GM12878 (cell line): ENCODE results near the gene SOCS1. TPM values are rescaled to one million over a fixed set of nuclear protein-coding genes. Genes with fewer than 3 reads are reported as not detected.

ENCODE experiments used
- BRCA1 ChIP-seq: IDR thresholded peaks from 2 replicates; pipeline ENCODE4 v1.6.1; 2011; ENCODE audit warnings: low read depth, low read length, improper control_type of control experiment
- CBFB ChIP-seq: IDR thresholded peaks from 2 replicates; pipeline ENCODE4 v1.6.1; 2016; ENCODE audit warnings: antibody characterized with exemption, low read depth
- CEBPB ChIP-seq, 2 experiments: fragments of 150-350 bp in 1 of 2; IDR thresholded peaks; 2 replicates each; pipeline ENCODE4 v1.6.1; 2012 to 2014; ENCODE audit warnings: low read depth in 2 of 2, low read length in 2 of 2, borderline replicate concordance in 1 of 2, inconsistent platforms in 1 of 2
- CHD4 ChIP-seq: fragments of 200-600 bp; sonication (generic); IDR thresholded peaks from 2 replicates; pipeline ENCODE4 v1.6.1; 2016; ENCODE audit warnings: mild to moderate bottlenecking
- EZH2 ChIP-seq: IDR thresholded peaks from 2 replicates; pipeline ENCODE4 v1.6.1; 2012; ENCODE audit warnings: low read depth, mild to moderate bottlenecking, control low read depth, inconsistent platforms, low read length, borderline replicate concordance; ENCODE audit not compliant: control insufficient read depth
- JUND ChIP-seq: IDR thresholded peaks from 2 replicates; pipeline ENCODE4 v1.6.1; 2012; ENCODE audit warnings: low read depth, mild to moderate bottlenecking, low read length, improper control_type of control experiment, moderate library complexity
- KAT2A ChIP-seq: conservative IDR thresholded peaks from 2 replicates; pipeline ENCODE4 v1.6.1; 2011; ENCODE audit warnings: low read depth, low read length; ENCODE audit not compliant: control insufficient read depth
- MEF2A ChIP-seq: IDR thresholded peaks from 2 replicates; pipeline ENCODE4 v1.6.1; 2011; ENCODE audit warnings: low read depth, mild to moderate bottlenecking, low read length, moderate library complexity; ENCODE audit not compliant: insufficient read depth
- MYC ChIP-seq: IDR thresholded peaks from 2 replicates; pipeline ENCODE4 v1.6.1; 2011; ENCODE audit warnings: mild to moderate bottlenecking, low read length, moderate library complexity, inconsistent platforms; ENCODE audit not compliant: insufficient read depth, insufficient replicate concordance, insufficient read length, severe bottlenecking
- NRF1 ChIP-seq: conservative IDR thresholded peaks from 2 replicates; pipeline ENCODE4 v1.6.1; 2011; ENCODE audit warnings: mild to moderate bottlenecking, low read depth, low read length, improper control_type of control experiment
- RUNX3 ChIP-seq: IDR thresholded peaks from 2 replicates; pipeline ENCODE4 v1.6.1; 2012; ENCODE audit warnings: low read length, inconsistent platforms
- SIX5 ChIP-seq: IDR thresholded peaks from 2 replicates; pipeline ENCODE4 v1.6.1; 2011; ENCODE audit warnings: mild to moderate bottlenecking, low read depth, low read length, moderate library complexity; ENCODE audit not compliant: severe bottlenecking
- SMC3 ChIP-seq: IDR thresholded peaks from 2 replicates; pipeline ENCODE4 v1.6.1; 2011; ENCODE audit warnings: low read length, improper control_type of control experiment, borderline replicate concordance
- ZNF274 ChIP-seq: IDR thresholded peaks from one replicate; pipeline ENCODE4 v1.8.0; 2011; ENCODE audit not compliant: insufficient read length, insufficient read depth
- polyA plus RNA-seq, 11 experiments: library from polyadenylated mRNA; depleted of rRNA in 4 of 11; unstranded in 6 of 11; stranded (reverse) in 5 of 11; fragments of >200 nt; fragmentation: Nextera tagmentation in 4 of 11; fragmentation: Illumina TruSeq in 1 of 11; extraction: Ambion mirVana in 4 of 11; extraction: Trizol in 1 of 11; gene quantifications; 1 replicate in 1 of 11; 2 replicates in 10 of 11; pipeline versions ENCODE4 v1.2.1 to v1.2.3, GENCODE V29; 2011 to 2016; ENCODE audit warnings: inconsistent platforms in 2 of 11, missing spikeins in 2 of 11, low read depth in 1 of 11
- total RNA-seq, 4 experiments: library from RNA; depleted of rRNA in 3 of 4; stranded (reverse); fragments of >200 nt in 3 of 4; fragmentation: Illumina TruSeq in 1 of 4; extraction: Trizol in 1 of 4; gene quantifications; 2 replicates each; pipeline versions ENCODE4 v1.2.1 to v1.2.3, GENCODE V29; 2013 to 2021
- TF ChIP-seq, protein P1 (sequence below), 3 experiments: IDR thresholded peaks in 2 of 3; conservative IDR thresholded peaks in 1 of 3; 2 replicates each; pipeline ENCODE4 v1.5.1; 2011; ENCODE audit warnings: low read depth in 3 of 3, low read length in 3 of 3, mild to moderate bottlenecking in 3 of 3, control low read depth in 2 of 3, moderate library complexity in 2 of 3, inconsistent platforms in 1 of 3, mixed read lengths in 1 of 3; ENCODE audit not compliant: control insufficient read depth in 2 of 3, insufficient read depth in 1 of 3; ENCODE audit errors: extremely low read depth in 1 of 3
- TF ChIP-seq, protein P2 (sequence below): IDR thresholded peaks from 2 replicates; pipeline ENCODE4 v1.6.1; 2012; ENCODE audit warnings: low read depth, low read length, improper control_type of control experiment
- TF ChIP-seq, protein P3 (sequence below): fragments of 450-650 bp; IDR thresholded peaks from 2 replicates; pipeline ENCODE4 v1.6.1; 2016; ENCODE audit warnings: mild to moderate bottlenecking
- TF ChIP-seq, protein P4 (sequence below): fragments of 450-650 bp; IDR thresholded peaks from 2 replicates; pipeline ENCODE4 v1.6.1; 2016; ENCODE audit warnings: mild to moderate bottlenecking
- TF ChIP-seq, protein P5 (sequence below): fragments of 450-650 bp; IDR thresholded peaks from 2 replicates; pipeline ENCODE4 v1.6.1; 2017; ENCODE audit warnings: antibody characterized with exemption, mild to moderate bottlenecking, moderate library complexity

Gene SOCS1
- total and polyA plus RNA-seq, 10 of the 15 experiments (the other 5 are each of a cell fraction or from before 2014, with no cell fraction given): 0.42 to 39.8 (median 11.2) TPM

DNA sequence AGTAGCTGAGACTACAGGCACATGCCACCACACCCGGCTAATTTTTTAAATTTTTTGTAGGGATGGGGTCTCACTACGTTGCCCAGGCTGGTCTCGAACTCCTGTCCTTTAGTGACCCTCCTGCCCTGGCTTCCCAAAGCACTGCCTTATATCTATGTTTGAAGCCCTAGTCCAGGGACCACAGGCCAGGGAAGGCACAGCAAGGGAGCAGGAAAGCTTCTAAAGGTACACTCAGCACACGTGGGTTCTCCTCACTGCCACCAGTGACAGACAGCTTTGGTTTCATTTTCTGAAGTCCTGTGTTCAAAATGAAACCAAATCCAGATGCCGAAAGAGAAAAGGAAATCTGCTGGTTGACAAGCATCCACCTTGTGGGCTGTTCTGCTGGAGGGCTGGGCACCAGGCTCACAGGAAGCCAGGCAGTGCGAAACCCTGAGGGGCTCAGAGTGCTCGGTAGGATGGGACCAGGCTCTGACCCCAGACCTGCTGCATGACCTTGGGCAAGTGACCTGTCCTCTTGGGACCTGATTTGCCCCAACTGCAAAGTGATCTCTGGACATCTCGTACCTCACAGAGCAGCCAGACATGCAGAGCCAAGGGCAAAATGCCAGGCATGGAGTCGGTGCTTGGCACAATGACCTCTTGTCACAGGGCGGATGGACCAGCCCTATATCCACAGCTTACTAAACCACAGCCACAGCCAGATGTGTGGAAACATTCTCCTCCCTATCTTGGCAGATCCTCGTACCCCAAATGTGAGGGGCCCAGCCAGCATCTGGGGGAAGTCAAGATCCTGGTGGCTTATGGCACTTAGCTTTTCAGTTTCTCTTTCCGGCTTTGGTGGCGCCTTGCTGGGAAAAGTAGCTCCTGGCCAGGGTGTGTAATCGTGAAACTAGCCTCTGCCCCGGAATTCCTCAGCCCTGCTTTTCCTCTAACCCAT is 2.8 kb upstream of the SOCS1 start (continued):
- TF ChIP-seq, protein P1, sequence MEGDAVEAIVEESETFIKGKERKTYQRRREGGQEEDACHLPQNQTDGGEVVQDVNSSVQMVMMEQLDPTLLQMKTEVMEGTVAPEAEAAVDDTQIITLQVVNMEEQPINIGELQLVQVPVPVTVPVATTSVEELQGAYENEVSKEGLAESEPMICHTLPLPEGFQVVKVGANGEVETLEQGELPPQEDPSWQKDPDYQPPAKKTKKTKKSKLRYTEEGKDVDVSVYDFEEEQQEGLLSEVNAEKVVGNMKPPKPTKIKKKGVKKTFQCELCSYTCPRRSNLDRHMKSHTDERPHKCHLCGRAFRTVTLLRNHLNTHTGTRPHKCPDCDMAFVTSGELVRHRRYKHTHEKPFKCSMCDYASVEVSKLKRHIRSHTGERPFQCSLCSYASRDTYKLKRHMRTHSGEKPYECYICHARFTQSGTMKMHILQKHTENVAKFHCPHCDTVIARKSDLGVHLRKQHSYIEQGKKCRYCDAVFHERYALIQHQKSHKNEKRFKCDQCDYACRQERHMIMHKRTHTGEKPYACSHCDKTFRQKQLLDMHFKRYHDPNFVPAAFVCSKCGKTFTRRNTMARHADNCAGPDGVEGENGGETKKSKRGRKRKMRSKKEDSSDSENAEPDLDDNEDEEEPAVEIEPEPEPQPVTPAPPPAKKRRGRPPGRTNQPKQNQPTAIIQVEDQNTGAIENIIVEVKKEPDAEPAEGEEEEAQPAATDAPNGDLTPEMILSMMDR (IDR thresholded peaks at IDR 0.05 in 2 of 3, conservative IDR thresholded peaks at IDR 0.05 in 1 of 3; ENCODE audit: control insufficient read depth in 2 of 3, extremely low read depth in 1 of 3, insufficient read depth in 1 of 3, low read depth in 3 of 3, low read length in 3 of 3): no peak
- TF ChIP-seq CBFB (no peak), SMC3 (no peak), EZH2 (no peak), JUND (no peak), MYC (no peak), MEF2A (no peak), CEBPB (IDR thresholded peaks at IDR 0.05; ENCODE audit: borderline replicate concordance in 1 of 2, low read depth in 2 of 2, low read length in 2 of 2) (no peak), CHD4 (no peak), BRCA1 (no peak), NRF1 (no peak), KAT2A (no peak), RUNX3 (no peak), ZNF274 (no peak), SIX5 (no peak)
- TF ChIP-seq, protein P2, sequence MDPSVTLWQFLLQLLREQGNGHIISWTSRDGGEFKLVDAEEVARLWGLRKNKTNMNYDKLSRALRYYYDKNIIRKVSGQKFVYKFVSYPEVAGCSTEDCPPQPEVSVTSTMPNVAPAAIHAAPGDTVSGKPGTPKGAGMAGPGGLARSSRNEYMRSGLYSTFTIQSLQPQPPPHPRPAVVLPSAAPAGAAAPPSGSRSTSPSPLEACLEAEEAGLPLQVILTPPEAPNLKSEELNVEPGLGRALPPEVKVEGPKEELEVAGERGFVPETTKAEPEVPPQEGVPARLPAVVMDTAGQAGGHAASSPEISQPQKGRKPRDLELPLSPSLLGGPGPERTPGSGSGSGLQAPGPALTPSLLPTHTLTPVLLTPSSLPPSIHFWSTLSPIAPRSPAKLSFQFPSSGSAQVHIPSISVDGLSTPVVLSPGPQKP: no peak
- TF ChIP-seq, protein P3, sequence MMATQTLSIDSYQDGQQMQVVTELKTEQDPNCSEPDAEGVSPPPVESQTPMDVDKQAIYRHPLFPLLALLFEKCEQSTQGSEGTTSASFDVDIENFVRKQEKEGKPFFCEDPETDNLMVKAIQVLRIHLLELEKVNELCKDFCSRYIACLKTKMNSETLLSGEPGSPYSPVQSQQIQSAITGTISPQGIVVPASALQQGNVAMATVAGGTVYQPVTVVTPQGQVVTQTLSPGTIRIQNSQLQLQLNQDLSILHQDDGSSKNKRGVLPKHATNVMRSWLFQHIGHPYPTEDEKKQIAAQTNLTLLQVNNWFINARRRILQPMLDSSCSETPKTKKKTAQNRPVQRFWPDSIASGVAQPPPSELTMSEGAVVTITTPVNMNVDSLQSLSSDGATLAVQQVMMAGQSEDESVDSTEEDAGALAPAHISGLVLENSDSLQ: peak; percentile 95
- TF ChIP-seq, protein P4, sequence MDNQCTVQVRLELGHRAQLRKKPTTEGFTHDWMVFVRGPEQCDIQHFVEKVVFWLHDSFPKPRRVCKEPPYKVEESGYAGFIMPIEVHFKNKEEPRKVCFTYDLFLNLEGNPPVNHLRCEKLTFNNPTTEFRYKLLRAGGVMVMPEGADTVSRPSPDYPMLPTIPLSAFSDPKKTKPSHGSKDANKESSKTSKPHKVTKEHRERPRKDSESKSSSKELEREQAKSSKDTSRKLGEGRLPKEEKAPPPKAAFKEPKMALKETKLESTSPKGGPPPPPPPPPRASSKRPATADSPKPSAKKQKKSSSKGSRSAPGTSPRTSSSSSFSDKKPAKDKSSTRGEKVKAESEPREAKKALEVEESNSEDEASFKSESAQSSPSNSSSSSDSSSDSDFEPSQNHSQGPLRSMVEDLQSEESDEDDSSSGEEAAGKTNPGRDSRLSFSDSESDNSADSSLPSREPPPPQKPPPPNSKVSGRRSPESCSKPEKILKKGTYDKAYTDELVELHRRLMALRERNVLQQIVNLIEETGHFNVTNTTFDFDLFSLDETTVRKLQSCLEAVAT: peak; percentile 19; the same call in 1 of the 2 replicates
- TF ChIP-seq, protein P5, sequence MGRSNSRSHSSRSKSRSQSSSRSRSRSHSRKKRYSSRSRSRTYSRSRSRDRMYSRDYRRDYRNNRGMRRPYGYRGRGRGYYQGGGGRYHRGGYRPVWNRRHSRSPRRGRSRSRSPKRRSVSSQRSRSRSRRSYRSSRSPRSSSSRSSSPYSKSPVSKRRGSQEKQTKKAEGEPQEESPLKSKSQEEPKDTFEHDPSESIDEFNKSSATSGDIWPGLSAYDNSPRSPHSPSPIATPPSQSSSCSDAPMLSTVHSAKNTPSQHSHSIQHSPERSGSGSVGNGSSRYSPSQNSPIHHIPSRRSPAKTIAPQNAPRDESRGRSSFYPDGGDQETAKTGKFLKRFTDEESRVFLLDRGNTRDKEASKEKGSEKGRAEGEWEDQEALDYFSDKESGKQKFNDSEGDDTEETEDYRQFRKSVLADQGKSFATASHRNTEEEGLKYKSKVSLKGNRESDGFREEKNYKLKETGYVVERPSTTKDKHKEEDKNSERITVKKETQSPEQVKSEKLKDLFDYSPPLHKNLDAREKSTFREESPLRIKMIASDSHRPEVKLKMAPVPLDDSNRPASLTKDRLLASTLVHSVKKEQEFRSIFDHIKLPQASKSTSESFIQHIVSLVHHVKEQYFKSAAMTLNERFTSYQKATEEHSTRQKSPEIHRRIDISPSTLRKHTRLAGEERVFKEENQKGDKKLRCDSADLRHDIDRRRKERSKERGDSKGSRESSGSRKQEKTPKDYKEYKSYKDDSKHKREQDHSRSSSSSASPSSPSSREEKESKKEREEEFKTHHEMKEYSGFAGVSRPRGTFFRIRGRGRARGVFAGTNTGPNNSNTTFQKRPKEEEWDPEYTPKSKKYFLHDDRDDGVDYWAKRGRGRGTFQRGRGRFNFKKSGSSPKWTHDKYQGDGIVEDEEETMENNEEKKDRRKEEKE: no peak
